ENCODE data around the gene DHODH.
"Not testable (repeated sequence)": the region's sequence is repeated elsewhere in the genome, so short reads cannot be mapped to it uniquely, and the experiment has no call there.

The DHODH gene

DNA sequence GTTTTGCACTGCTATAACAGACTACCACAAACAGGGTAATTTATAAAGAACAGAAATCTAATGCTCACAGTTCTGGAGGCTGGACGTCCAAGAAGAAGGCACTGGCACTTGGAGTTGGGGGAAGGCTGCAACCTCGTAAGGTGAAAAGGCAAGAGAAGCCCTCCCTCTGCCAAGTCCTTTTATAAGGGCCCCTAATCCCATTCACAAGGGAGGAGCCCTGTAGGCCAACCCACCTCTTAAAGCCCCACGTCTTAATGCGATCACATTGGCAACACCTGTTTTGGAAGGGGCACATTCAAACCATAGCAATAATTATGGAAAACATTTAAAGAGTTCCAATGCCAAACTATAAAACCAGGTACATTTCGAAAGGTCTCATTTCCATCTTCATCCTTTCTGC, 13.5 kb upstream of the DHODH start:
- Histone ChIP-seq H2AFZ (ENCODE audit: low read length) (no peak overlapping the region), H4K20me1 (ENCODE audit: insufficient read depth, low read length) (no peaks in the 10 kb centered on the region), H3K4me2 (ENCODE audit: low read depth, low read length) (no peak overlapping the region), H3K4me1 (ENCODE audit: low read length) (no peaks in the 10 kb centered on the region), H3K27me3 (replicated peaks; ENCODE audit: insufficient read depth, low read length) (no peaks in the 10 kb centered on the region), H3K79me2 (ENCODE audit: low read length) (no peaks in the 10 kb centered on the region), H3K9me2 (replicated peaks; ENCODE audit: insufficient read depth, low read length) (no peaks in the 10 kb centered on the region), H3K4me3 (ENCODE audit: low read length) (no peak overlapping the region), H3K9me3 (replicated peaks; ENCODE audit: insufficient read depth, low read length) (no peaks in the 10 kb centered on the region), H3K36me3 (replicated peaks; ENCODE audit: insufficient read depth, low read length) (no peaks in the 10 kb centered on the region), H3K9ac (ENCODE audit: low read length) (no peak overlapping the region), H3F3A (ENCODE audit: insufficient read depth, low read length) (no peaks in the 10 kb centered on the region), H3K27ac (ENCODE audit: low read length) (no peak overlapping the region)
- TF ChIP-seq CTCF (IDR thresholded peaks at IDR 0.05; ENCODE audit: low read length) = no peak
- no peak for TF ChIP-seq EZH2phosphoT487 (IDR thresholded peaks at IDR 0.05; ENCODE audit: low read length)
- DNase-seq = no peak

DNA sequence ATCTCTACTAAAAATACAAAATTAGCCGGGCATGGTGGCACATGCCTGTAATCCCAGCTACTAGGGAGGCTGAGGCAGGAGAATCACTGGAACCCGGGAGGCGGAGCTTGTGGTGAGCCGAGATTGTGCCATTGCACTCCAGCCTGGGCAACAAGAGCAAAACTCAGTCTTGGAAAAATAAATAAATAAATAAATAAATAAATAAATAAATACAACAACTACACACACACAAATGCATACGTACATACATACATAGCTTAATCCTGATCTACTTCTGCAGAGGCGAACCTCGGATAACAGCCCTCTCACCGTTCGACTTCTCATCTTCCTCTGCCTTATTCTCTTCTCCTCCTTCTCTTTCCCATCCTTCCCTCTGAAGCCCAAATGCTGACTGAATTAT, 11.0 kb upstream of the DHODH start:
- not testable (repeated sequence) for H3F3A ChIP-seq (ENCODE audit: insufficient read depth, low read length); H3K4me3 ChIP-seq (ENCODE audit: low read length); H3K4me2 ChIP-seq (ENCODE audit: low read depth, low read length); H3K9me2 ChIP-seq (replicated peaks; ENCODE audit: insufficient read depth, low read length); H3K9me3 ChIP-seq (replicated peaks; ENCODE audit: insufficient read depth, low read length); H3K4me1 ChIP-seq (ENCODE audit: low read length); H3K27me3 ChIP-seq (replicated peaks; ENCODE audit: insufficient read depth, low read length); H3K27ac ChIP-seq (ENCODE audit: low read length); H3K9ac ChIP-seq (ENCODE audit: low read length); H2AFZ ChIP-seq (ENCODE audit: low read length); H3K36me3 ChIP-seq (replicated peaks; ENCODE audit: insufficient read depth, low read length); H4K20me1 ChIP-seq (ENCODE audit: insufficient read depth, low read length); H3K79me2 ChIP-seq (ENCODE audit: low read length); DNase-seq

- Histone ChIP-seq H3K27ac (ENCODE audit: low read length) (no peak overlapping the region), H3K4me2 (ENCODE audit: low read depth, low read length) (no peak overlapping the region), H3K4me3 (ENCODE audit: low read length) (no peak overlapping the region), H3K9me3 (replicated peaks; ENCODE audit: insufficient read depth, low read length) (no peaks in the 10 kb centered on the region), H2AFZ (ENCODE audit: low read length) (no peak overlapping the region), H4K20me1 (ENCODE audit: insufficient read depth, low read length) (no peaks in the 10 kb centered on the region), H3K4me1 (ENCODE audit: low read length) (no peaks in the 10 kb centered on the region), H3K9me2 (replicated peaks; ENCODE audit: insufficient read depth, low read length) (no peaks in the 10 kb centered on the region), H3K9ac (ENCODE audit: low read length) (no peak overlapping the region), H3F3A (ENCODE audit: insufficient read depth, low read length) (no peaks in the 10 kb centered on the region), H3K79me2 (ENCODE audit: low read length) (no peaks in the 10 kb centered on the region), H3K27me3 (replicated peaks; ENCODE audit: insufficient read depth, low read length) (no peaks in the 10 kb centered on the region), H3K36me3 (replicated peaks; ENCODE audit: insufficient read depth, low read length) (no peaks in the 10 kb centered on the region)
- TF ChIP-seq CTCF (IDR thresholded peaks at IDR 0.05; ENCODE audit: low read length) = no peak
- no peak for TF ChIP-seq EZH2 (optimal IDR thresholded peaks at IDR 0.05; ENCODE audit: low read depth, low read length)
- no peak for TF ChIP-seq EZH2phosphoT487 (IDR thresholded peaks at IDR 0.05; ENCODE audit: low read length)
- DNase-seq = no peak
Measured at GRCh38 chr16:72001180-72001874, 7.2 kb upstream of the DHODH start.

DNA sequence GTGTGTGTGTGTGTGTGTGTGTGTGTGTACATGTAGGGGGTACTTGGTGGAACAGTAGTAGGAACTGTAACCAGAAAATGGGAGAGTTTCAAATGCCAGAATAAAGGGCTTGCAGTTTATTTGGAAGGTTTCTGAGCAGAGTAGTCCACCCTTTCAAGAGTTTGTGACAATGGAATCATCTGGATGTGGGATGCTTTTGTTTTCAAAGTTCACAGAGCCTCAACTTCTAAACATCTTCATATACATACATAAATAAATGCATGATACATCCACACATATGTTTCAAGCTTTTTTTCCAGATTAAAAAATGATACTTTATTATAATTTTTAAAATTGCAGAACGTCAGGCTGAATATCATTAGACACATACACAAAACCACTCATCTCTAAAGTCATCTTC, 5.9 kb upstream of the DHODH start:
- H3K4me3 ChIP-seq (ENCODE audit: low read length) = no peak overlapping the region
- no peaks in the 10 kb centered on the region for H4K20me1 ChIP-seq (ENCODE audit: insufficient read depth, low read length)
- H3K9ac ChIP-seq (ENCODE audit: low read length) = no peak overlapping the region
- no peaks in the 10 kb centered on the region for H3K79me2 ChIP-seq (ENCODE audit: low read length)
- H3K9me3 ChIP-seq (replicated peaks; ENCODE audit: insufficient read depth, low read length) = no peaks in the 10 kb centered on the region
- H3F3A ChIP-seq (ENCODE audit: insufficient read depth, low read length) = no peaks in the 10 kb centered on the region
- H2AFZ ChIP-seq (ENCODE audit: low read length) = no peak overlapping the region
- no peak overlapping the region for H3K27ac ChIP-seq (ENCODE audit: low read length)
- DNase-seq = no peak
- no peaks in the 10 kb centered on the region for H3K4me1 ChIP-seq (ENCODE audit: low read length)
- H3K4me2 ChIP-seq (ENCODE audit: low read depth, low read length) = no peak overlapping the region
- TF ChIP-seq EZH2phosphoT487 (IDR thresholded peaks at IDR 0.05; ENCODE audit: low read length) = no peak
- TF ChIP-seq CTCF (IDR thresholded peaks at IDR 0.05; ENCODE audit: low read length) = no peak
- no peak for TF ChIP-seq EZH2 (optimal IDR thresholded peaks at IDR 0.05; ENCODE audit: low read depth, low read length)
- H3K9me2 ChIP-seq (replicated peaks; ENCODE audit: insufficient read depth, low read length) = no peaks in the 10 kb centered on the region
- no peaks in the 10 kb centered on the region for H3K36me3 ChIP-seq (replicated peaks; ENCODE audit: insufficient read depth, low read length)
- no peaks in the 10 kb centered on the region for H3K27me3 ChIP-seq (replicated peaks; ENCODE audit: insufficient read depth, low read length)

DNA sequence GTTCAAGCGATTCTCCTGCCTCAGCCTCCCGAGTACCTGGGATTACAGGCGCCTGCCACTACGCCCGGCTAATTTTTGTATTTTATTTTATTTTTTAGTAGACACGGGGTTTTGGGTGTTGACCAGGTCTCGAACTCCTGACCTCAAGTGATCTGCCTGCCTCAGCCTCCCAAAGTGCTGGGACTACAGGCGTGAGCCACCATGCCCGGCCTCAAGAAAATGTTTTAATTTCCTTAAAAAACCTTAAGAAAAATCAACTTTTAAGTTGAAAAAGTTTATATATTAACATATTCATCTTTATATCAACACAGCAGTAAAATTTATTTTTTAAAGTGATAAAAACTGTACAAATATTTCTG, 500 bp upstream of the DHODH start:
- not testable (repeated sequence) for H3F3A ChIP-seq (ENCODE audit: insufficient read depth, low read length); H3K9me3 ChIP-seq (replicated peaks; ENCODE audit: insufficient read depth, low read length); H3K9ac ChIP-seq (ENCODE audit: low read length); H3K9me2 ChIP-seq (replicated peaks; ENCODE audit: insufficient read depth, low read length); H4K20me1 ChIP-seq (ENCODE audit: insufficient read depth, low read length); H3K36me3 ChIP-seq (replicated peaks; ENCODE audit: insufficient read depth, low read length); H3K4me1 ChIP-seq (ENCODE audit: low read length); DNase-seq; H3K27ac ChIP-seq (ENCODE audit: low read length); H3K27me3 ChIP-seq (replicated peaks; ENCODE audit: insufficient read depth, low read length)
- H2AFZ ChIP-seq (ENCODE audit: low read length) = peak overlapping the region; percentile 39; the same call in 1 of the 2 replicates
- H3K4me3 ChIP-seq (ENCODE audit: low read length) = 0 out of 2 replicates have a peak overlapping the region, but pooled peaks have one; percentile 27
- peaks cover 20% of the 10 kb centered on the region for H3K79me2 ChIP-seq (ENCODE audit: low read length)
- H3K4me2 ChIP-seq (ENCODE audit: low read depth, low read length) = peak overlapping the region; percentile 38; the same call in 1 of the 2 replicates
